ENCODE results near the gene KBTBD13.
"Not testable (repeated sequence)": the region's sequence is repeated elsewhere in the genome, so short reads cannot be mapped to it uniquely, and the experiment has no call there.

The KBTBD13 gene

DNA sequence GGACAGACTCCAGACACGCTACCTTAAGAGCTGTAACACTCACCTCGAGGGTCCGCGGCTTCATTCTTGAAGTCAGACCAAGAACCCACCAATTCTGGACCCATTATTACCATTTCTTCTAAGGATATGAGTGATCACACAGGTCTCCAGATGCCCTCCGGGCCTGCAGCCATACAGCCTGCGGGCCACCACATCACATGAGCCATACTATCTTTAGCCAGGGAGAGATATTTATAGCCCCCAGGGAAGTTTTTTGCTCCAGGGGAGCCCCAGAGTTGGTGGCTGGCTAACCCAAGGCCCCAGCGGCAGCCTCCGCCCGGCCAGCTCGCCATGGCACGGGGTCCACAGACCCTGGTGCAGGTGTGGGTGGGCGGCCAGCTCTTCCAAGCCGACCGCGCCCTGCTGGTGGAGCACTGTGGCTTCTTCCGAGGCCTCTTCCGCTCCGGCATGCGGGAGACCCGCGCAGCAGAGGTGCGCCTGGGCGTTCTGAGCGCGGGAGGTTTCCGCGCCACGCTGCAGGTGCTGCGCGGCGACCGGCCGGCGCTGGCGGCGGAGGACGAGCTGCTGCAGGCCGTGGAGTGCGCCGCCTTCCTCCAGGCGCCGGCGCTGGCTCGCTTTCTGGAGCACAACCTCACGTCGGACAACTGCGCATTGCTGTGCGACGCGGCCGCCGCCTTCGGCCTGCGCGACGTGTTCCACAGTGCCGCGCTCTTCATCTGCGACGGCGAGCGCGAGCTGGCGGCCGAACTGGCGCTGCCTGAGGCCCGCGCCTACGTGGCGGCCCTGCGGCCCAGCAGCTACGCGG lies at the start of gene KBTBD13:
KBTBD13 (plus strand) TSS at position 261 of the 805 bp plus-strand sequence; CDS start at position 331, 70 bp downstream.
- DNase-seq = no peak

DNA sequence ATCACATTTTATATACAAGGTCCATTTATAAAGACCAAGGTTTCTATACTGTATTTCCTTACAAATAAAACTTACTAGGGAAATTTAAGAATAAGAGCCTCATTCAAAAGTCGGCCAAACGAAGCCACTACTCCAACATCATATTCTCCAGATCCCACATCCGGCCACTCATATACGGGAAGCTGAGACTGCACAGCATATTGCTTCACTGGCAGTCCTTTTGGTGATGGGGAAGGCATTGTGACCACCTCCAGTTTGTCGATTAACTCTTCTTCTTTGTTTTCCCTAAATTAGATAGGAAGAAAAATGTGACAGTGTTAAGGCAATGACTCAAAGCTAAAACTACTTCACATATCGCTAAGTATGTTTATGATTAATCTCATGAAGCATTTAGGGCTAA lies 49.8 kb upstream of the KBTBD13 start:
- no peak for DNase-seq

DNA sequence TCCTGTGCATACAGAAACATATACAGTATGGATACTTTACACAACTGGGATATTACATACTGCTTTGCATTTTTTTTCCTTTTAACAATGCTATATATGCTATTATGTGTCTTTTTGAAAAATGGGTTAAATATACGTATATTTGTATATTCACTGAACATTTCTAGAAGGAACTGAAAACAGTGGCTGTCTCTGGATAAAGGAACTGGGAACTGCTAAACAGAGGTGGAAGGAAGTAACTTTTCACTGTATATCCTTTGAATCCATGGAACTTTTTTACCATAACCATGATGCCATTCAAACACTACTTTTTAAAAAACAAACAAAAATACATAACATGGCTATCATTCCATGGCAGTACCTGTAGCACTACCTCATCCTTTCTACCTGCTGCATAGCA lies 49.0 kb upstream of the KBTBD13 start:
- no peak for DNase-seq

GRCh38 chr15:65028338-65028737 lies 48.2 kb upstream of the KBTBD13 start:
- no peak for DNase-seq

- DNase-seq = peak; percentile 95
Observed at GRCh38 chr15:65028921-65029735, 47.4 kb upstream of the KBTBD13 start, which contains the start of gene MTFMT. MTFMT (minus strand) TSS chr15:65029639; CDS start chr15:65029613, 26 bp downstream.

DNA sequence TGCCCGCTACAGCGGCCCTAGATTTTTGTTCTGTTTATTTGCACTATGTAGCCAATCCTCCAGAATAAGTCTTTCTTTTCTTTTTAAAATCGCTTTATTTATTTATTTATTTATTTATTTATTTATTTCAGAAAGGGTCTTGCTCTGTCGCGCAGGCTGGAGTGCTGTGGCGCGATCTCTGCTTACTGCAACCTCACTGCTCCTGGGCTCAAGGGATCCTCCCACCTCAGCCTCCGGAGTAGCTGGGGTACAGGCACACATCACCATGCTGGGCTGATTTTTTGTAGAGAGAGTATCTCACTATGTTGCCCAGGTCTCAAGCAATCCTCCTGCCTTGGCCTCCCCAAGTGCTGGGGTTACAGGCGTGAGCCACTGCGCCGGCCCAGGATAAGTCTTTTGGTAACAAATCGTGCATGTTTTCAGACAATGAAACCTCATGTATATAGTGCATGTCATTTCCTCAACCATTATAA lies 46.8 kb upstream of the KBTBD13 start:
- DNase-seq = no peak

DNA sequence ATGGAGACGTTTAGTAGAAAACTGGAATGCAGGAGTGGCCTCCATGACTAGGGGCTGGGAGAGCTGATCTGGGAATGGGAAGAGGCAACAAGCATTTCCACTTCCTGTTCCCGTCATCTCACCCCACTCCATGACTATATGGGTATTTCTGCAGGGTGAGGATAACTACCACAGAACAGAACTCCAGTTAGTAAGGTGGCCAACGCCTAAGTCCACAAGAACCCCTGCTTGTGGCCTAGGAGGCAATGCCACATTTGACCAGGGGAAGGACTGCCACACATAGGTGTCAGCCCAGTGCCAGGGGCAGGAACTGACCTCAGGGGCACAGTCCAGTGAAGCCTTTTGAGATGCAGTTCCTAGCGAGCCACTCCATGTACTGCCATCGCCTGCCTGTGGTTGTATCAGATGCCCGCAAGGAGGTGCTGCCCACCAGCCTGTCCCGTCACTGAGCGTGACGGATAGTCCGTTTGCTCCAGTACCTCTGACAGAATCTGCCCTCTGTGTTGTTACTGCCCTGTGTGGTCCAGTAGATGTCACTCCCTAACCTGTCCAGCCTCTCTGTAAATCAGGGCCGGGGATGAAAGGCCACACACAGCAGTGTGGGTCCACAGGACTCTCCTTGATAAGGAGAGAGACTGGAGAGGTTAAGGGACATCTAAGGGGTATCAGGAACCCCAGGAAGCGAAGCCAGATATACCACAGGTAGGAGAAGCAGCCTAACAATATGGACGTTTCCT lies 43.6 kb upstream of the KBTBD13 start:
- peak; percentile 58 for DNase-seq

DNA sequence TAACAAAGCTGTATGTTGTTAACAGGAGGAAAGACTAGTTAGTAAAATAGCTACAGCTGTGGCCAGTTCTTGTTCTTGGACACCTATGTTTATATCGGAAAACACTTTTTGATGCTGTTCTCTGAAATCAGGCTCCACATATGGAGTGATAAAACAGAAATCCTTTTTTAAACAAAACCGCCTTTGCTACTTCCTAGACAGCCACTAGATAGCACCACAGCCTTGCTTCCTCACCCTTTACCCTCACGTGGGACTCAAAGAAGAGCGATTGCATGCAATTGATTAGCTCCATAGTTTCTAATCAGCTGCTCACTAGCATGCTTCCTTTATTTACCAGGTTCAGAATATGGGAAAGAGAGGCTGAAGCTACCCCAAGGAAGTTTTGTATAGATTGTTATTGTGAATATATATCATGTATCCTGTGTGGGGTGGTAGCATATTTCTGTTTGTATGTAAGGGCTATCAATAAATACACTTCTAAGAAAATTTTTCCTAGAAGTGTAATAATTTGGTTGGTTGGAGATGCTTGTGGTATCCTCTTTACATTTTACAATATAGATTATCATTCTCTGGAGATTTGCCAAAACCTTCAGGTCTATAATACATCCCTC lies 42.8 kb upstream of the KBTBD13 start:
- no peak for DNase-seq

DNA sequence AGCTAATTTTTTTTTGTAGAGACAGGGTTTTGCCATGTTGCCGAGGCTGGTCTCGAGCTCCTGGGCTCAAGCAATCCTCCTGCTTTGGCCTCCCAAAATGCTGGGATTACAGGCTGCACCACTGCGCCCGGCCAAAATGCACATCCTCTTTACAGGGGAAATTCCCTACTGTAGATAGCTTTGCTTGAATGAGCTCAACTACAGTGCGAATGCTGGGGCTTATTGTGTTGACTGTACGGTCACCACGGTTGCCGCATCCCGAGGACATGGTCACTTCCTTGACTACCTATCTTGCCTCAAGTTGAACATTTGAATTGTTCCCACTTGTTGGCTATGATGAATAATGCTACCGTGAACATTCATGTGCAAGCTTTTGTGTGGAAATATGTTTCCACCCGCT lies 41.8 kb upstream of the KBTBD13 start:
- DNase-seq = no peak

- DNase-seq = no peak
Observed at GRCh38 chr15:65037309-65037708, 39.2 kb upstream of the KBTBD13 start.

GRCh38 chr15:65038428-65038827 lies 38.1 kb upstream of the KBTBD13 start:
- DNase-seq = no peak

DNA sequence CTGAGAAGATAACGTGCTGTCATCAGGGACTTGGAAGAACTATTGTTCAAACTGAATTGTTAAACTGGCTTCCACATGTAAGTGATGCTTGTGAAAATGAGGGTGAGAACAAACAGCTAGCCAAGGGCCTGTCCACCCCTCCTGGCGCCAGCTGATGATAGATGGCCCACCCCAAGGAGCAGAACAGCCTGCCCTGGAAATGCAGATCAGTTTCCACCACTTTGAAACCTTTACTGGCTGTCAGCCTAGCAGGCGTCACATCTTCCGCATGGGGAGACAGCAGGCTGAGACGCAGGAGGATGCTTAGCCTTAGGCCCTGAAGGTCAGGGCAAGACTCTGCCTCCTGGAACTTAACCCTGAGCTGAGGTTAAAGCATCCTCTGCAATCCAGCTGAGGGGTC lies 37.7 kb upstream of the KBTBD13 start:
- no peak for DNase-seq

DNA sequence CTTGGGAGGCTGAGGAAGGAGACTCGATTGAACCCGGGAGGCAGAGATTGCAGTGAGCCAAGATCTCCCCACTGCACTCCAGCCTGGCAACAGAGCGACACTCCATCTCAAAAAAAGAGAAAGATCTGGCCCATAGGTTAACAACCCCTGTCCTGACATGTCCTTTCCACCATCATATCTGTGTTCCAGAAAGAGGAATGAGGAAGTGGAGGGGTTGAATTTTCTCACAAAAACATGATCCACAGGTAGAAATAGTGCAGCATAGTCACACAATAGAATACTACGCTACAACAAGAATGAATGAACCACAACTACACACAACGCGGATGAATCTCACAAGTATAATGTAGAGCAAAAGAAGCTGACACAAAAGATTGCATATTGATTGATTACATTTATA lies 36.1 kb upstream of the KBTBD13 start:
- no peak for DNase-seq

GRCh38 chr15:65041787-65042186 lies 34.8 kb upstream of the KBTBD13 start:
- no peak for DNase-seq

DNA sequence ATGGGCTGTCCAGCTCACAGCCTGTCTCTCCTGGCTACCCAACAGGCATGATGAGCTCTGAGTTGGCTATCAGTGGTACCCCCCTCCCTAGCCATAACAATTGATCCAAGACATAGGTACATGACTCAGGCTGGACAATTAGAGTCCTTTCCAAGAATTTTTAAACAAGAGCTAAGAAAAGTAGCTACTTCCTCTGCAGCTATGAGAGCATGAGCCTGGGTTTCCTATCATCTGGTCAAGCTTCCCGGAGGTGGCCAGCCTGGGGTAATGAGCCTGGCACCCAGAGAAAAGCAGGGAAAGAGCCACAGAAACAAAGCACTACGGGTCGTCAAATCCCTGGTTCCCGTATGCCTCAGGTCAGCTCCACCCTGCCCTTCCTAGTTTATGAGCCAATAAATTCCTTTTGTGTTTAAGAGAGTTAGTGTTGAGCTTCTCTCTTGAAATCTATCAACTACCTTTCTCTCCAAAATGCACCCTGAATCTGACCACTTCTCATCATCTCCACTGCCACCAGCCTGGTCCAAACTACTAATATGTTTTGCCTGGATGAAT lies 33.7 kb upstream of the KBTBD13 start:
- DNase-seq = no peak

- not testable (repeated sequence) for DNase-seq
Observed at GRCh38 chr15:65044218-65044617, 32.3 kb upstream of the KBTBD13 start.

DNA sequence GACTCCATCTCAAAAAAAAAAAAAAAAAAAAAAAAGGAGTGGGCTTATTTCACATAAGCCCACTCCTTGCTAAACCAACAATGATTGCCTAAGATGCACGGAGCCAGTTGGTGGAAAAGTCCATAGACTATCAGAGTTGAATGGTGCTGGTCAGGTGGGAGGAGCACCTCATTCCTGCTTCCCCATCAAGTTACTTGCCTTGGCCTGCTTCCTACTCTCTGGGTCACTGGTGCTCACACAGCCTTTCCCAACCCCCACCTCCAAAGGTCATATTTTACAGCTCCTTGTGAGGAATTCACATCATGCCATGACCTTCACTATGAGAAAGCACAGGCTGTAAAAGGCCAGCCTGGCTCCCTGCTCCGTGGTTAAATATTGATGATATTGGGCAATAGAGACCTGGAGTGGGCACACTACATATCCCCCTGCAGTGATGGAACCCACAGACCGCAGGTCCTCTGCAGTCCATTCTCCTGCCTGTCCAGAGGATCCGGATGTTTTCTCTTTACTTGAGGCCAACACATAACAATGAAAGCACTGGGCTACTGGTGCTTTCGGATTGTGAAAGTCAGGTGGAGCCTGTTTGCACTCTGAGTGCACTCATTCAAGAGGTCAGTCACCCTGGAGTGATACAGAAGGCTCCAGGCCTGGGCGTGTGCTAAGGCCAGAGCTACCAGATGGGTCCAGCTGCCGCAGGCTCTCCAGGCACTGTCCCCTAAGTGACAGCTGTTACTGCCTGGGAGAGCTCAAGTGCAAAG lies 31.6 kb upstream of the KBTBD13 start, which contains the start of gene SLC51B:
SLC51B (plus strand) TSS at position 664 of the 758 bp plus-strand sequence. CDS start 4,618 bp downstream, outside the sequence.
- no peak for DNase-seq

GRCh38 chr15:65048241-65048640 lies 28.3 kb upstream of the KBTBD13 start:
- DNase-seq = no peak

GRCh38 chr15:65049418-65049840 lies 27.1 kb upstream of the KBTBD13 start:
- DNase-seq = peak; percentile 91

GRCh38 chr15:65050270-65050669 lies 26.3 kb upstream of the KBTBD13 start:
- no peak for DNase-seq

- no peak for DNase-seq
Observed at GRCh38 chr15:65051266-65051665, 25.3 kb upstream of the KBTBD13 start.
